Measurements from ENCODE around the gene CCDC8. TPM values are rescaled to one million over a fixed set of nuclear protein-coding genes. Genes with fewer than 3 reads are reported as not detected.

CCDC8 gene
- total and polyA plus RNA-seq, 2 of the 4 experiments (the other 2 are of a cell fraction) = 9.3 to 10.2 TPM

DNA sequence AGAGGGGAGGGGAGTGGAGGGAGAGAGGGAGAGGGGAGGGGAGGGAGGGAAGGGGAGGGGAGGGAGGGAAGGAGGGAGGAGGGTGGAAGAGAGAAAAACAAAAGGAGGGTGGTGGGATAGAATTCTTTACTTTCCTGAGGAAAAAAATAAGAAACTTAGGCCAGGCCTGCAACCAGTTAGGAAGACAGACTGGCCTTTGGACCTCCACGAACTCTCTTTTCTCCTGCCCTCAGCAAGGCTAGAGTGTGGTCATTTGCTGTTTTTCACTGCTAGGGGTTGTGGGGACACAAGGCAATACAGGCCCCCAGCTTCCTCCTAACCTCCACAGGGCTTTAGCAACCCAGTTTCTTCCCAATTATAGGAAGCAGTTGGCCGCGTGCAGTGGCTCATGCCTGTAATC, 4.2 kb downstream of the CCDC8 start:
- Histone ChIP-seq H3K4ac (ENCODE audit: low read depth, low read length) (no peak overlapping the region), H3K56ac (ENCODE audit: extremely low read depth, insufficient read depth, low read length) (no peak overlapping the region), H3K4me3 (ENCODE audit: insufficient read depth, low read depth, low read length) (no peak overlapping the region), H3K27ac (ENCODE audit: insufficient read depth, low read length) (peak overlapping the region; percentile 29; the same call in 1 of the 2 replicates), H4K20me1 (ENCODE audit: insufficient read depth, low read length) (peaks cover 7% of the 10 kb centered on the region), H2AFZ (replicated peaks; ENCODE audit: low read length, poor library complexity) (no peak overlapping the region), H2BK20ac (ENCODE audit: low read depth, low read length) (no peak overlapping the region), H2AK5ac (ENCODE audit: low read depth, low read length) (no peak overlapping the region; the same call in 1 of the 2 replicates), H2BK120ac (ENCODE audit: low read depth, low read length) (no peak overlapping the region), H4K91ac (ENCODE audit: insufficient read depth, low read depth, low read length) (no peak overlapping the region), H4K5ac (ENCODE audit: low read depth, low read length) (peak overlapping the region; percentile 30; the same call in 1 of the 2 replicates), H4K8ac (ENCODE audit: low read depth in 2 of 2, low read length in 2 of 2) (peak overlapping the region in 1 of 2 experiments; percentile 67; a peak in 2 of 4 replicates), H3K18ac (ENCODE audit: low read depth, low read length) (no peak overlapping the region; the same call in 1 of the 2 replicates), H3K9me1 (ENCODE audit: insufficient read depth, low read length) (peaks cover 3% of the 10 kb centered on the region; the same call in 1 of the 2 replicates), H3K23ac (ENCODE audit: low read depth, low read length) (no peak overlapping the region), H3K36me3 (ENCODE audit: control insufficient read depth, insufficient read depth, low read length) (peaks cover 6% of the 10 kb centered on the region; the same call in 1 of the 2 replicates), H3K27me3 (ENCODE audit: control insufficient read depth, insufficient read depth, low read length) (peaks cover 4% of the 10 kb centered on the region; the same call in 1 of the 2 replicates), H3K79me1 (ENCODE audit: low read depth in 1 of 2, low read length in 2 of 2) (peaks cover 20 to 34% of the 10 kb centered on the region in 2 experiments; a peak in 3 of 4 replicates), H3K4me2 (ENCODE audit: low read depth, low read length) (peak overlapping the region; percentile 16; the same call in 1 of the 2 replicates), H2AK9ac (replicated peaks; ENCODE audit: low read depth, low read length, poor library complexity) (no peak overlapping the region), H3K14ac (replicated peaks; ENCODE audit: low read depth, low read length) (no peak overlapping the region), H3K9me3 (ENCODE audit: control insufficient read depth, insufficient read depth, low read length) (no peaks in the 10 kb centered on the region), H2BK5ac (ENCODE audit: low read depth, low read length, poor library complexity, severe bottlenecking) (no peak overlapping the region), H3K4me1 (ENCODE audit: control insufficient read depth, insufficient read depth, low read length) (peaks cover 24% of the 10 kb centered on the region), H3K9ac (ENCODE audit: low read depth, low read length) (no peak overlapping the region), H2BK15ac (ENCODE audit: low read depth, low read length) (no peak overlapping the region)
- intact Hi-C loops (cut with micrococcal nuclease) = no loop called here
- in situ Hi-C loops (cut with MboI; ENCODE audit: low sequenced_read_pairs) = no loop called here
- ATAC-seq (ENCODE audit: low read depth) (no peak), DNase-seq (no peak)
- dilution Hi-C loops (cut with HindIII; ENCODE audit: low sequenced_read_pairs, unreplicated experiment) = no loop called here
- no CpG with 5 or more reads among the region's 3 CpGs for WGBS, 2 experiments (ENCODE audit: extremely low coverage in 2 of 2, insufficient read length in 1 of 2)
- no TSS peak for BruUV-seq (replicated peaks)
- ChIA-PET CTCF (no interaction called here), POLR2A (ENCODE audit: unreplicated experiment) (no interaction called here)
- TF ChIP-seq, protein P1, sequence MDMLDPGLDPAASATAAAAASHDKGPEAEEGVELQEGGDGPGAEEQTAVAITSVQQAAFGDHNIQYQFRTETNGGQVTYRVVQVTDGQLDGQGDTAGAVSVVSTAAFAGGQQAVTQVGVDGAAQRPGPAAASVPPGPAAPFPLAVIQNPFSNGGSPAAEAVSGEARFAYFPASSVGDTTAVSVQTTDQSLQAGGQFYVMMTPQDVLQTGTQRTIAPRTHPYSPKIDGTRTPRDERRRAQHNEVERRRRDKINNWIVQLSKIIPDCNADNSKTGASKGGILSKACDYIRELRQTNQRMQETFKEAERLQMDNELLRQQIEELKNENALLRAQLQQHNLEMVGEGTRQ (IDR thresholded peaks at IDR 0.05; ENCODE audit: low read depth, low read length) = no peak
- TF ChIP-seq FOS (IDR thresholded peaks at IDR 0.05; ENCODE audit: low read depth, low read length) = no peak
- no peak for TF ChIP-seq NFE2L2 (IDR thresholded peaks at IDR 0.05; ENCODE audit: low read depth, low read length)
- no peak for TF ChIP-seq CEBPB (IDR thresholded peaks at IDR 0.05; ENCODE audit: low read depth, low read length)
- TF ChIP-seq RFX5 (IDR thresholded peaks at IDR 0.05; ENCODE audit: low read depth, low read length) = no peak
- no peak for TF ChIP-seq BHLHE40 (IDR thresholded peaks at IDR 0.05; ENCODE audit: low read depth, low read length)
- TF ChIP-seq MAZ (IDR thresholded peaks at IDR 0.05; ENCODE audit: borderline replicate concordance, low read depth, low read length) = no peak
- TF ChIP-seq MAFK (IDR thresholded peaks at IDR 0.05; ENCODE audit: low read depth, low read length) = no peak
- no peak for TF ChIP-seq RCOR1 (IDR thresholded peaks at IDR 0.05; ENCODE audit: insufficient replicate concordance, low read length)
- TF ChIP-seq, protein P2, sequence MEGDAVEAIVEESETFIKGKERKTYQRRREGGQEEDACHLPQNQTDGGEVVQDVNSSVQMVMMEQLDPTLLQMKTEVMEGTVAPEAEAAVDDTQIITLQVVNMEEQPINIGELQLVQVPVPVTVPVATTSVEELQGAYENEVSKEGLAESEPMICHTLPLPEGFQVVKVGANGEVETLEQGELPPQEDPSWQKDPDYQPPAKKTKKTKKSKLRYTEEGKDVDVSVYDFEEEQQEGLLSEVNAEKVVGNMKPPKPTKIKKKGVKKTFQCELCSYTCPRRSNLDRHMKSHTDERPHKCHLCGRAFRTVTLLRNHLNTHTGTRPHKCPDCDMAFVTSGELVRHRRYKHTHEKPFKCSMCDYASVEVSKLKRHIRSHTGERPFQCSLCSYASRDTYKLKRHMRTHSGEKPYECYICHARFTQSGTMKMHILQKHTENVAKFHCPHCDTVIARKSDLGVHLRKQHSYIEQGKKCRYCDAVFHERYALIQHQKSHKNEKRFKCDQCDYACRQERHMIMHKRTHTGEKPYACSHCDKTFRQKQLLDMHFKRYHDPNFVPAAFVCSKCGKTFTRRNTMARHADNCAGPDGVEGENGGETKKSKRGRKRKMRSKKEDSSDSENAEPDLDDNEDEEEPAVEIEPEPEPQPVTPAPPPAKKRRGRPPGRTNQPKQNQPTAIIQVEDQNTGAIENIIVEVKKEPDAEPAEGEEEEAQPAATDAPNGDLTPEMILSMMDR (conservative IDR thresholded peaks at IDR 0.05; ENCODE audit: low read depth, low read length) = no peak
- TF ChIP-seq, protein P3, sequence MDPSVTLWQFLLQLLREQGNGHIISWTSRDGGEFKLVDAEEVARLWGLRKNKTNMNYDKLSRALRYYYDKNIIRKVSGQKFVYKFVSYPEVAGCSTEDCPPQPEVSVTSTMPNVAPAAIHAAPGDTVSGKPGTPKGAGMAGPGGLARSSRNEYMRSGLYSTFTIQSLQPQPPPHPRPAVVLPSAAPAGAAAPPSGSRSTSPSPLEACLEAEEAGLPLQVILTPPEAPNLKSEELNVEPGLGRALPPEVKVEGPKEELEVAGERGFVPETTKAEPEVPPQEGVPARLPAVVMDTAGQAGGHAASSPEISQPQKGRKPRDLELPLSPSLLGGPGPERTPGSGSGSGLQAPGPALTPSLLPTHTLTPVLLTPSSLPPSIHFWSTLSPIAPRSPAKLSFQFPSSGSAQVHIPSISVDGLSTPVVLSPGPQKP (IDR thresholded peaks at IDR 0.05; ENCODE audit: borderline replicate concordance, low read depth, low read length) = no peak
- no peak for TF ChIP-seq RAD21 (IDR thresholded peaks at IDR 0.05; ENCODE audit: low read length)
- TF ChIP-seq POLR2A (IDR thresholded peaks at IDR 0.05; ENCODE audit: low read depth, low read length) = no peak
- no peak for TF ChIP-seq CHD1 (IDR thresholded peaks at IDR 0.05; ENCODE audit: low read depth, low read length)
- no peak for TF ChIP-seq MXI1 (IDR thresholded peaks at IDR 0.05; ENCODE audit: borderline replicate concordance, low read depth, low read length)
- TF ChIP-seq SMC3 (IDR thresholded peaks at IDR 0.05; ENCODE audit: low read depth, low read length) = no peak

Data from IMR-90 (cell line).